ENCODE results near the gene RXFP4. TPM values are rescaled to one million over a fixed set of nuclear protein-coding genes. Genes with fewer than 3 reads are reported as not detected.

The RXFP4 gene
- total and polyA plus RNA-seq, 9 of the 15 experiments (the other 6 are each of a cell fraction or from before 2014, with no cell fraction given): 0.64 TPM; not detected in 8

DNA sequence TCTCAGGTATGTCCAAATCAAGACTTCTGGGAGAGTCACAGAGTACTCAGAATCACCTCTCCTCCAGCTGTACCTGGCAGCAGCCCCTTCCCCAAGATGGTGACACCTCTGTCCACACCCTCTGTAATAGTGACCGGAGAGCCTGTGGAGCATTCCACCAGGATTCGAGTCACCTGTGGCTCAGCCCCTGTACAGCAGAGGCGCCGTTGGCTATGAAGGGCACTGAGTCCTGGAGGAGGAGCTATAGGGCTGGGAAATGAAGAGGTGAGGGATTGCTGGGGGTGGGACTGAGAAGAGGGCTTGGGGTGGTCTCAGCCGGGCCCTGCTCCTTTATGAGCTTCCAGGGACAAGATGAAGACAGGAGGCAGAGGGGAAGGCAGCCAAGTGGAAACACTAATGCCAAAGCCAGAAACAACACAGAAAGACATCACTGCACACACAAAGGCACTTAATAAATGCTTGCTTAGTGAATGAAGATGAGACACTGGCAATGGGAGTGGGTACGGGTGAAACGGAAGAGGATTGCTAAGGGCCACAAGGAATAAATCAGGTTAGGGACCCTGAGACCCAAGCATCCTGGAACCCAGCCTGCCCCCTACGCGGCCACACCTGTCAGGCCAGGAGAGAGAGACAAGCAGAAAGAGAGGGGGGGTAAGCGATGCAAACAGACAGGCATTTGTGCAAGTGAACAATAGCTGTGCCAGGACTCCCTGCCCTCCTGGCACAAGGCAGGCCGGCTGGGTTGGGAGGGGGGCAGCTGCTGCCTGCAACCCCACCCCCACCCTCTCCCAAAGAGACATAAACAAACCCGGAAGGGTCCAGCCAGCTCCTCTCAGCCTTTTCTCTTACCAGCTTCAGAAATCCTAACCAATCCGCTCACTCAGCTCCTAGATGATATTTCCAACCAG lies 33.0 kb downstream of the RXFP4 start:
- POLR2A ChIA-PET: interaction anchor here (0.6 to 8.5 kb wide), 13 partner anchors 9 to 227 kb away, joined by 3 to 50 read pairs (median 3); partner anchors contain the start of genes KHDC4 and SYT11

More for the DNA sequence above, 33.0 kb downstream of the RXFP4 start:
- Histone ChIP-seq H3K36me3 (ENCODE audit: control insufficient read depth, insufficient read depth, low read length) (peaks cover 41% of the 10 kb centered on the region; the same call in 2 of the 3 replicates), H3K9me3 (replicated peaks; ENCODE audit: control insufficient read depth, insufficient read depth, low read depth, low read length) (no peaks in the 10 kb centered on the region), H3K9ac (ENCODE audit: insufficient read depth in 1 of 2, low read depth in 2 of 2, low read length in 2 of 2) (peak overlapping the region; percentile 89 to 97), H3K4me3 (peak overlapping the region; percentile 82; the same call in 1 of the 2 replicates), H4K20me1 (replicated peaks; ENCODE audit: control insufficient read depth, insufficient read depth, low read length) (peaks cover 14% of the 10 kb centered on the region; the same call in 1 of the 2 replicates), H3K4me2 (ENCODE audit: insufficient read depth, low read length) (peak overlapping the region; percentile 97), H3K27me3 (ENCODE audit: control insufficient read depth in 2 of 2, insufficient read depth in 2 of 2, low read length in 2 of 2) (no peaks in the 10 kb centered on the region), H3K9me1 (ENCODE audit: control insufficient read depth, insufficient read depth, low read length) (no peaks in the 10 kb centered on the region), H3K4me1 (replicated peaks in 1 of 2; ENCODE audit: control insufficient read depth in 2 of 2, insufficient read depth in 2 of 2, low read length in 2 of 2) (peaks cover 58 to 74% of the 10 kb centered on the region in 2 experiments), H3K27ac (ENCODE audit: extremely low read depth, low read depth, low read length) (peak overlapping the region; percentile 93), H3K79me2 (ENCODE audit: control insufficient read depth, insufficient read depth, low read length) (peaks cover 97% of the 10 kb centered on the region), H2AFZ (ENCODE audit: low read depth, low read length) (no peak overlapping the region)
- 72% methylated on average over 13 of the region's 13 CpGs for WGBS (ENCODE audit: insufficient coverage, low coverage, missing lambda C conversion rate)
- FAIRE-seq: no peak
- BruUV-seq (replicated peaks): no TSS peak
- CTCF ChIA-PET (ENCODE audit: low intra/inter-chr PET ratio): no interaction called here
- TF ChIP-seq, protein P1, sequence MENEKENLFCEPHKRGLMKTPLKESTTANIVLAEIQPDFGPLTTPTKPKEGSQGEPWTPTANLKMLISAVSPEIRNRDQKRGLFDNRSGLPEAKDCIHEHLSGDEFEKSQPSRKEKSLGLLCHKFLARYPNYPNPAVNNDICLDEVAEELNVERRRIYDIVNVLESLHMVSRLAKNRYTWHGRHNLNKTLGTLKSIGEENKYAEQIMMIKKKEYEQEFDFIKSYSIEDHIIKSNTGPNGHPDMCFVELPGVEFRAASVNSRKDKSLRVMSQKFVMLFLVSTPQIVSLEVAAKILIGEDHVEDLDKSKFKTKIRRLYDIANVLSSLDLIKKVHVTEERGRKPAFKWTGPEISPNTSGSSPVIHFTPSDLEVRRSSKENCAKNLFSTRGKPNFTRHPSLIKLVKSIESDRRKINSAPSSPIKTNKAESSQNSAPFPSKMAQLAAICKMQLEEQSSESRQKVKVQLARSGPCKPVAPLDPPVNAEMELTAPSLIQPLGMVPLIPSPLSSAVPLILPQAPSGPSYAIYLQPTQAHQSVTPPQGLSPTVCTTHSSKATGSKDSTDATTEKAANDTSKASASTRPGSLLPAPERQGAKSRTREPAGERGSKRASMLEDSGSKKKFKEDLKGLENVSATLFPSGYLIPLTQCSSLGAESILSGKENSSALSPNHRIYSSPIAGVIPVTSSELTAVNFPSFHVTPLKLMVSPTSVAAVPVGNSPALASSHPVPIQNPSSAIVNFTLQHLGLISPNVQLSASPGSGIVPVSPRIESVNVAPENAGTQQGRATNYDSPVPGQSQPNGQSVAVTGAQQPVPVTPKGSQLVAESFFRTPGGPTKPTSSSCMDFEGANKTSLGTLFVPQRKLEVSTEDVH (IDR thresholded peaks at IDR 0.05; ENCODE audit: low read depth, partially characterized antibody): no peak
- TF ChIP-seq ZNF644 (tag; IDR thresholded peaks at IDR 0.05; ENCODE audit: low read depth): no peak
- TF ChIP-seq RBFOX2 (IDR thresholded peaks at IDR 0.05; ENCODE audit: low read depth, low read length): peak; percentile 48
- no peak for TF ChIP-seq ZNF12 (CRISPR knock-in tag; IDR thresholded peaks at IDR 0.05)
- TF ChIP-seq, protein P2, sequence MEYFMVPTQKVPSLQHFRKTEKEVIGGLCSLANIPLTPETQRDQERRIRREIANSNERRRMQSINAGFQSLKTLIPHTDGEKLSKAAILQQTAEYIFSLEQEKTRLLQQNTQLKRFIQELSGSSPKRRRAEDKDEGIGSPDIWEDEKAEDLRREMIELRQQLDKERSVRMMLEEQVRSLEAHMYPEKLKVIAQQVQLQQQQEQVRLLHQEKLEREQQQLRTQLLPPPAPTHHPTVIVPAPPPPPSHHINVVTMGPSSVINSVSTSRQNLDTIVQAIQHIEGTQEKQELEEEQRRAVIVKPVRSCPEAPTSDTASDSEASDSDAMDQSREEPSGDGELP (CRISPR knock-in tag; IDR thresholded peaks at IDR 0.05; ENCODE audit: borderline replicate concordance): 0 out of 2 replicates have a peak, but pooled peaks have one; percentile 14
- no peak for TF ChIP-seq RHOXF2B (CRISPR knock-in tag; conservative IDR thresholded peaks at IDR 0.05)
- TF ChIP-seq POLR2G (IDR thresholded peaks at IDR 0.05; ENCODE audit: low read depth, low read length): 0 out of 2 replicates have a peak, but pooled peaks have one; percentile 27
- no peak for DNase-seq (ENCODE audit: extremely low read depth in 1 of 4, low spot score in 3 of 4)
- ATAC-seq: no peak
- in situ Hi-C loops (cut with MboI) (no loop called here), intact Hi-C loops (cut with micrococcal nuclease) (no loop called here)
